Measurements from ENCODE around the gene STK38.
"Not testable (repeated sequence)": the region's sequence is repeated elsewhere in the genome, so short reads cannot be mapped to it uniquely, and the experiment has no call there.

STK38 gene

GRCh38 chr6:36488221-36488620 lies 59.1 kb downstream of the STK38 start:
- TF ChIP-seq, protein P1, sequence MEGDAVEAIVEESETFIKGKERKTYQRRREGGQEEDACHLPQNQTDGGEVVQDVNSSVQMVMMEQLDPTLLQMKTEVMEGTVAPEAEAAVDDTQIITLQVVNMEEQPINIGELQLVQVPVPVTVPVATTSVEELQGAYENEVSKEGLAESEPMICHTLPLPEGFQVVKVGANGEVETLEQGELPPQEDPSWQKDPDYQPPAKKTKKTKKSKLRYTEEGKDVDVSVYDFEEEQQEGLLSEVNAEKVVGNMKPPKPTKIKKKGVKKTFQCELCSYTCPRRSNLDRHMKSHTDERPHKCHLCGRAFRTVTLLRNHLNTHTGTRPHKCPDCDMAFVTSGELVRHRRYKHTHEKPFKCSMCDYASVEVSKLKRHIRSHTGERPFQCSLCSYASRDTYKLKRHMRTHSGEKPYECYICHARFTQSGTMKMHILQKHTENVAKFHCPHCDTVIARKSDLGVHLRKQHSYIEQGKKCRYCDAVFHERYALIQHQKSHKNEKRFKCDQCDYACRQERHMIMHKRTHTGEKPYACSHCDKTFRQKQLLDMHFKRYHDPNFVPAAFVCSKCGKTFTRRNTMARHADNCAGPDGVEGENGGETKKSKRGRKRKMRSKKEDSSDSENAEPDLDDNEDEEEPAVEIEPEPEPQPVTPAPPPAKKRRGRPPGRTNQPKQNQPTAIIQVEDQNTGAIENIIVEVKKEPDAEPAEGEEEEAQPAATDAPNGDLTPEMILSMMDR (IDR thresholded peaks at IDR 0.05; ENCODE audit: extremely low read depth, missing control alignments) = no peak
- DNase-seq (ENCODE audit: low spot score) = no peak

DNA sequence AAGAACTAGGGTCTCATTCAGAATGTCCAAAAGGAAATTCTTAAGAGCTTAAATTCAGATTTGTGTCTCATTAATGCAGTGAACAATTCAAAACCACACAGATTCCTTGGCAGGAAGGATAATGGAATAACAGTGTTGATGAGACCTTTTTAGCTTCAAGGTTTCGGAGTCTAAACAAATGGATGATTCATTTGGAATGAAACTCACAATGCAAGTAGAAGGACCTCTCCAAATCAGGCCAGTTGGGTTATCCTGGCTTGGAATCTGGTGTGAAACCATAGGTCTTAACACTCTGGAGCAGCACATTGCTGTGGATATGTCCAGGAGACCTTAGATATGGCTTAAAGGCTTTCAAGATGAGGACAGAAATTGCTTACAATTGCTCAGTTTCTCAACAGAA lies 59.6 kb downstream of the STK38 start:
- no peak for DNase-seq (ENCODE audit: low spot score)
- TF ChIP-seq, protein P1 (IDR thresholded peaks at IDR 0.05; ENCODE audit: extremely low read depth, missing control alignments) = no peak

- TF ChIP-seq, protein P1 (IDR thresholded peaks at IDR 0.05; ENCODE audit: extremely low read depth, missing control alignments) = no peak
- DNase-seq (ENCODE audit: low spot score) = no peak
Measured at GRCh38 chr6:36484736-36485135, 62.5 kb downstream of the STK38 start.

DNA sequence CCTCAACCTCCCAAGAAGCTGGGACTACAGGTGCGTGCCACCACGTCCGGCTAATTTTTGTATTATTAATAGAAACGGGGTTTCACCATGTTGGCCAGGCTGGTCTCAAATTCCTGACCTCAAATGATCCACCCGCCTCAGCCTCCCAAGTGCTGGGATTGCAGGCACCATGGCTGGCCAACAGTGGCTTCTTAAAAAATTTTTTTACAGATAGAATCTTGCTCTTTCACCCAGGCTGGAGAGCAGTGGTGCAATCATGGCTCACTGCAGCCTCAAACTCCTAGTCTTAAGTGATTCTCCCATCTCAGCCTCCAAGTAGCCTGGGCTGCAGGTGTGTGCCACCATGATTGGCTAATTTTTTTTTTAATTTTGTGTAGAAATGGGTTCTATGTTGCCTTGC lies 64.0 kb downstream of the STK38 start:
- not testable (repeated sequence) for DNase-seq (ENCODE audit: low spot score)

GRCh38 chr6:36479256-36479655 lies 68.0 kb downstream of the STK38 start:
- TF ChIP-seq, protein P1 (IDR thresholded peaks at IDR 0.05; ENCODE audit: extremely low read depth, missing control alignments) = no peak
- no peak for DNase-seq (ENCODE audit: low spot score)

- no peak for DNase-seq (ENCODE audit: low spot score)
- TF ChIP-seq, protein P1 (IDR thresholded peaks at IDR 0.05; ENCODE audit: extremely low read depth, missing control alignments) = no peak
Measured at GRCh38 chr6:36478051-36478526, 69.2 kb downstream of the STK38 start.

DNA sequence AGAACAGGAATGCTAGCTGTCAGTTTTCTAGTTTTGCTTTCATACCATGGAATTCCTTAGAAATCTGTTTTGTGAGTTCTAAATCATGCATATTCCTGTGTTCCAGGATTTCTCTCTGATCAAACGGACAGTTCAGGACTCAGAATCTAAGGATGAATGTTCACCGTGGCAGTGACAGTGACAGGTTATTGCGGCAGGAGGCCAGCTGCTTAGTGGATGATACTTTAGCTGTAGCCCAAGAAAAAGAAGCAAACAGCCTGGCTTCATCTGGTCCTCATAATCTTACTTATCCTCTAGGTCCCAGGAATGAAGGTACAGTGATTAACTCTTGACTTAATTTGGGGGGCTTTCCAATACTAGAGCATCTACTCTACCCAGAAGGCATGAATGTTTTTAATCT lies 77.3 kb downstream of the STK38 start:
- DNase-seq (ENCODE audit: low spot score) = no peak
- TF ChIP-seq, protein P1 (IDR thresholded peaks at IDR 0.05; ENCODE audit: extremely low read depth, missing control alignments) = no peak

- TF ChIP-seq, protein P1 (IDR thresholded peaks at IDR 0.05; ENCODE audit: extremely low read depth, missing control alignments) = no peak
- no peak for DNase-seq (ENCODE audit: low spot score)
Measured at GRCh38 chr6:36469148-36469661, 78.1 kb downstream of the STK38 start.

Measured in GM20000 (cell line).